Loucy (cell line): ENCODE results near the gene PLK3.

Experiments used
- H2AFZ ChIP-seq: fragments of 200-600 bp; sonication (generic); 2 replicates; pipeline ENCODE4 v1.6.0; 2016; ENCODE audit warnings: antibody characterized with exemption, mild to moderate bottlenecking, low read length, moderate library complexity
- H3F3A ChIP-seq: fragments of 200-600 bp; 2 replicates; pipeline ENCODE4 v1.6.0; 2016; ENCODE audit warnings: antibody characterized with exemption, low read depth, mild to moderate bottlenecking
- H3K27me3 ChIP-seq: fragments of 200-600 bp; sonication (generic); 2 replicates; pipeline ENCODE4 v1.6.1; 2014; ENCODE audit warnings: low read length, mild to moderate bottlenecking; ENCODE audit not compliant: insufficient read depth, poor library complexity, severe bottlenecking
- H3K36me3 ChIP-seq: fragments of 200-600 bp; sonication (generic); 2 replicates; pipeline ENCODE4 v1.6.1; 2016; ENCODE audit warnings: low read length; ENCODE audit not compliant: insufficient read depth
- H3K4me1 ChIP-seq: fragments of 200-600 bp; sonication (generic); 2 replicates; pipeline ENCODE4 v1.5.1; 2014; ENCODE audit warnings: low read length, mild to moderate bottlenecking; ENCODE audit not compliant: insufficient read depth, poor library complexity, severe bottlenecking
- H3K4me2 ChIP-seq: fragments of 200-600 bp; sonication (generic); 2 replicates; pipeline ENCODE4 v1.6.0; 2014; ENCODE audit warnings: antibody characterized with exemption, low read length, low read depth, mild to moderate bottlenecking; ENCODE audit not compliant: poor library complexity, severe bottlenecking
- H3K4me3 ChIP-seq: fragments of 200-600 bp; sonication (generic); 2 replicates; pipeline ENCODE4 v1.5.1; 2014; ENCODE audit warnings: low read length, mild to moderate bottlenecking, mixed read lengths; ENCODE audit not compliant: poor library complexity, severe bottlenecking
- H3K79me2 ChIP-seq: fragments of 200-600 bp; sonication (generic); 2 replicates; pipeline ENCODE4 v1.6.1; 2014; ENCODE audit warnings: low read length; ENCODE audit not compliant: insufficient read depth
- H3K9ac ChIP-seq: fragments of 200-600 bp; sonication (generic); 2 replicates; pipeline ENCODE4 v1.6.0; 2014; ENCODE audit warnings: mild to moderate bottlenecking, low read depth, low read length, moderate library complexity; ENCODE audit not compliant: poor library complexity, severe bottlenecking
- H3K9me2 ChIP-seq: fragments of 200-600 bp; sonication (generic); replicated peaks from 2 replicates; pipeline ENCODE4 v1.6.1; 2016; ENCODE audit warnings: low read depth, low read length, mixed read lengths
- H3K9me3 ChIP-seq: fragments of 200-600 bp; sonication (generic); 2 replicates; pipeline ENCODE4 v1.6.1; 2014; ENCODE audit warnings: mild to moderate bottlenecking, antibody characterized with exemption, low read length, low read depth; ENCODE audit not compliant: insufficient read depth
- H4K20me1 ChIP-seq: fragments of 200-600 bp; sonication (generic); 2 replicates; pipeline ENCODE4 v1.6.0; 2014; ENCODE audit warnings: antibody characterized with exemption, low read length, mild to moderate bottlenecking; ENCODE audit not compliant: insufficient read depth, poor library complexity, severe bottlenecking
- EZH2phosphoT487 ChIP-seq: fragments of 200-600 bp; IDR thresholded peaks from 2 replicates; pipeline ENCODE4 v1.6.1; 2018; ENCODE audit warnings: antibody characterized with exemption, mild to moderate bottlenecking, moderate library complexity, borderline replicate concordance
- TF ChIP-seq, protein P1 (sequence below): fragments of 200-600 bp; sonication (generic); conservative IDR thresholded peaks from 2 replicates; pipeline ENCODE4 v1.5.1; 2014; ENCODE audit warnings: mild to moderate bottlenecking, antibody characterized with exemption, low read length

The PLK3 gene

DNA sequence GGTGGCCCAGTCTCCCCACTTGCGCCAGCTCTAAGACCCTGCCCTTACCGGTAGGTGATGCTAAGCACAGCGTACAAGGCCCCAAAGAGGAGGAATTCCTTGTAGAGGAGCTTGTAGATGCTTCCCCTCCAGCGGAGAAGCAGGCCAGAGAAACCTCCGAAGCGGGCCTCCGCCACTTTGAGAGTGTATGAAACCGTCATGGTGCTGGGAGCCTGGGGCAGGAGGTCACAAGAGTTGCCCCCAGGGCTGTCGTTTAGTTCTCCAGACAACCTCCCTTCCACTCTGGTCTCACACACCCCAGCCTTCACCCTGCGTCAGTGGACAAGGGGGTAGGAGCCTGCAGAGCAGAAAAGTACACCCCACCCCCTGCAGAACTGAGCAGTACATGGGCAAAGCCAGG, 12.7 kb upstream of the PLK3 start:
- Histone ChIP-seq H4K20me1 (no peaks in the 10 kb centered on the region), H3K4me2 (no peak overlapping the region), H3K9me2 (no peaks in the 10 kb centered on the region), H3K79me2 (no peaks in the 10 kb centered on the region), H2AFZ (no peak overlapping the region), H3K9me3 (no peaks in the 10 kb centered on the region), H3K9ac (no peak overlapping the region), H3F3A (no peaks in the 10 kb centered on the region), H3K4me3 (no peak overlapping the region), H3K27me3 (no peaks in the 10 kb centered on the region), H3K36me3 (no peaks in the 10 kb centered on the region), H3K4me1 (no peaks in the 10 kb centered on the region)
- TF ChIP-seq, protein P1, sequence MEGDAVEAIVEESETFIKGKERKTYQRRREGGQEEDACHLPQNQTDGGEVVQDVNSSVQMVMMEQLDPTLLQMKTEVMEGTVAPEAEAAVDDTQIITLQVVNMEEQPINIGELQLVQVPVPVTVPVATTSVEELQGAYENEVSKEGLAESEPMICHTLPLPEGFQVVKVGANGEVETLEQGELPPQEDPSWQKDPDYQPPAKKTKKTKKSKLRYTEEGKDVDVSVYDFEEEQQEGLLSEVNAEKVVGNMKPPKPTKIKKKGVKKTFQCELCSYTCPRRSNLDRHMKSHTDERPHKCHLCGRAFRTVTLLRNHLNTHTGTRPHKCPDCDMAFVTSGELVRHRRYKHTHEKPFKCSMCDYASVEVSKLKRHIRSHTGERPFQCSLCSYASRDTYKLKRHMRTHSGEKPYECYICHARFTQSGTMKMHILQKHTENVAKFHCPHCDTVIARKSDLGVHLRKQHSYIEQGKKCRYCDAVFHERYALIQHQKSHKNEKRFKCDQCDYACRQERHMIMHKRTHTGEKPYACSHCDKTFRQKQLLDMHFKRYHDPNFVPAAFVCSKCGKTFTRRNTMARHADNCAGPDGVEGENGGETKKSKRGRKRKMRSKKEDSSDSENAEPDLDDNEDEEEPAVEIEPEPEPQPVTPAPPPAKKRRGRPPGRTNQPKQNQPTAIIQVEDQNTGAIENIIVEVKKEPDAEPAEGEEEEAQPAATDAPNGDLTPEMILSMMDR: no peak
- no peak for TF ChIP-seq EZH2phosphoT487

DNA sequence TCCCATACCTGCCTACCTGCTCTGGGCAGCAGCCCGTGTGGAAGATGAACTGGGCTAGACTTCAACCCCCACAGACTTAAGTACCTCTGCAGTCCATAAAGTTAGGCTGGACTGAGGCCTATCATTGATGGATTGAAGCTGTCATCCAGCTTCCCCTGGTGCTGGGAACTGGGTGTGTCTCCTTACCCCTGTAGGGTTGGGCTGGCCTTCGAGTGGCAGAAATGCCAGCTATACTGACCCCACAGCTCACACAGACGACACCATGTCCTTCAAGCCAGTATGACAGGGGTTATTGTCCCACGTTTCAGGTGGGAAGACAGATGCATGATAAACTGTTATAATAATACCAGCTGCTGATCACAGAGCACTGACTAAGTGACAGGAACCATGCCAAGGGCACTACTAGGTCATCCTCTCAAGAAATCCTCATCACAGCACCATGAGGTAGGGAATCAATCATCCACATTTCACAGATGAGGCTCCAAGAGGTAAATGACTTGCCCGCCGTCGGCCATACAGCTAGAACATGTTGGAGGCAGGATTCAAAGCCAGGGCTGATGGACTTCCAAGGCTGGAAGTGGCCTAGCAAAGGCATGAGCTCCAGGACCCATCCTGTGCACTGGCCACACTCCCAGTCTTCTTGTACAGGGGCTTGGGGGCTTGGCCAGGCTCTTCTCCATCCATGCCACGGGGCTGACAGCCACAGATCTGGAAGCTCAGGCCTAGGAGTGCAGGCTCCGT, 11.9 kb upstream of the PLK3 start, which contains the start of gene BEST4:
Gene BEST4, minus strand, starts transcription at position 51 of the 741 bp plus-strand sequence. CDS start 465 bp downstream, outside the sequence.
- no peaks in the 10 kb centered on the region for H3K79me2 ChIP-seq
- H4K20me1 ChIP-seq: no peaks in the 10 kb centered on the region
- H3F3A ChIP-seq: no peaks in the 10 kb centered on the region
- H3K4me1 ChIP-seq: no peaks in the 10 kb centered on the region
- no peak within 1 kb of the TSS for H3K9ac ChIP-seq
- no peaks in the 10 kb centered on the region for H3K9me3 ChIP-seq
- TF ChIP-seq EZH2phosphoT487: no peak
- TF ChIP-seq, protein P1: no peak
- no peak within 1 kb of the TSS for H2AFZ ChIP-seq
- H3K4me3 ChIP-seq: no peak within 1 kb of the TSS
- no peaks in the 10 kb centered on the region for H3K36me3 ChIP-seq
- no peak within 1 kb of the TSS for H3K4me2 ChIP-seq
- H3K9me2 ChIP-seq: no peaks in the 10 kb centered on the region
- no peaks in the 10 kb centered on the region for H3K27me3 ChIP-seq

DNA sequence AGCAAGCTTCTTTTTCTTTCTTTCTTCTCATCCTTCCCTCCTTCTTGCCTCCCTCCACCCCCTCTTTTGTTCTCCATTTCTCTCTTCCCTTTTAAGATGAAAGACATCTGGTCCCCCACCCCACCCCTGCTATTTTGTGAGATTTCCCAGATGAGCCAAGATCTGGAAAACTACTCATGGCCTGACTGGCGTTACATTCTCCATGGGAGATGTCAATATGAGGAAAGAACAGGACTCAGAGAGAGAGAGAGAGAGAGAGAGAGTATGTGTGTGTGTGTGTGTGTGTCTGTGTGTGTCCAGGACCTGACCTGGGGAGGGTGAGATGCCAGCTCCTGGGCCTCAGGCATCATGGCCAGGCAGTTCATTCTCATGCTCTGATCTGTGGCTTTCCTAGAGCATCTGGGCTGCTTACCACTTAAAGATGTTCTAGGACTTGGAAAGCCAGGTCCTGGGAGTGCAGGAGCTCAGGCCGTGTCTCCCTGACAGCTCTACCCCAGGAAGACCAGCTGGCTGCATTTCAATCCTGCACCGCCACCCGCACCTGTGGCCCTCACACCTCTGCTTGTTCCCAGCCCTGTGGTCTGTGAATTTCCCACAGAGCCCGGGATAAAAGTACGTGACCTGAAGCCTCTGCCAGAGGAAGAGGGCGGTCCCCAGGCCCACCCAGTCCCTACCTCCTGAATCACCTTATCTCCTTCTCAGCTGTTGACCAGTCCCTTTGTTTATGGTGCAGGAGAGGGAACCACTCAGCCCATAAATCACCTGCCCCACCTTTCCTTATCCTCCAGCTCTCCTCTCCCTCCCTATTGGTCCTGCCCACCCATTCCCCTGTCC, 9.0 kb upstream of the PLK3 start:
- Histone ChIP-seq H3K9ac (no peak overlapping the region), H4K20me1 (no peaks in the 10 kb centered on the region), H3F3A (no peaks in the 10 kb centered on the region), H3K9me3 (no peaks in the 10 kb centered on the region), H3K4me3 (no peak overlapping the region), H3K79me2 (no peaks in the 10 kb centered on the region), H2AFZ (no peak overlapping the region), H3K27me3 (no peaks in the 10 kb centered on the region), H3K4me1 (no peaks in the 10 kb centered on the region), H3K36me3 (no peaks in the 10 kb centered on the region), H3K9me2 (no peaks in the 10 kb centered on the region), H3K4me2 (no peak overlapping the region)
- TF ChIP-seq, protein P1: no peak
- TF ChIP-seq EZH2phosphoT487: no peak
